CD14-positive monocyte (primary cell): ENCODE results near the gene TTYH1. TPM values are rescaled to one million over a fixed set of nuclear protein-coding genes. Genes with fewer than 3 reads are reported as not detected.
A peak's percentile ranks its signal among the peaks of the same experiment; 100 is the strongest.

ENCODE experiments used
- DNase-seq, 3 donors: peaks; one replicate each; pipeline ENCODE4 v3.0.0-alpha.2; 2011 to 2022
- H2AFZ ChIP-seq: 2 replicates; pipeline ENCODE4 v1.6.0; 2012; ENCODE audit warnings: mild to moderate bottlenecking, low read depth, low read length, inconsistent platforms; ENCODE audit not compliant: insufficient read depth, poor library complexity, severe bottlenecking
- H3K27ac ChIP-seq, 2 donors: 1 replicate in 1 of 2; 2 replicates in 1 of 2; pipeline ENCODE4 v1.5.1; 2012 to 2013; ENCODE audit warnings: low read length in 2 of 2, control low read depth in 1 of 2, inconsistent platforms in 1 of 2, low read depth in 1 of 2, mild to moderate bottlenecking in 1 of 2
- H3K27me3 ChIP-seq, 2 donors: one replicate each; pipeline versions ENCODE4 v1.6.0 to v1.6.1; 2011 to 2013; ENCODE audit warnings: low read length in 2 of 2; ENCODE audit not compliant: control insufficient read depth in 2 of 2, insufficient read depth in 2 of 2
- H3K36me3 ChIP-seq, 2 donors: replicated peaks in 1 of 2; 1 replicate in 1 of 2; 2 replicates in 1 of 2; pipeline versions ENCODE4 v1.5.1 to v1.6.1; 2012 to 2013; ENCODE audit warnings: low read length in 2 of 2, control low read depth in 1 of 2, inconsistent platforms in 1 of 2, mild to moderate bottlenecking in 1 of 2; ENCODE audit not compliant: insufficient read depth in 2 of 2, control insufficient read depth in 1 of 2
- H3K4me1 ChIP-seq, 2 donors: 1 replicate in 1 of 2; 2 replicates in 1 of 2; pipeline versions ENCODE4 v1.5.1 to v1.6.1; 2012 to 2013; ENCODE audit warnings: low read length in 2 of 2, control low read depth in 1 of 2, inconsistent platforms in 1 of 2, mild to moderate bottlenecking in 1 of 2, moderate library complexity in 1 of 2; ENCODE audit not compliant: insufficient read depth in 2 of 2, control insufficient read depth in 1 of 2
- H3K4me2 ChIP-seq: replicated peaks from 2 replicates; pipeline ENCODE3; 2012; ENCODE audit warnings: low read length, moderate library complexity, mild to moderate bottlenecking; ENCODE audit not compliant: poor library complexity, severe bottlenecking; ENCODE audit errors: extremely low read depth
- H3K4me3 ChIP-seq, 3 experiments: fragments of 200-600 bp in 1 of 3; sonication (generic) in 1 of 3; replicated peaks in 1 of 3; 1 replicate in 2 of 3; 2 replicates in 1 of 3; pipeline ENCODE4 v1.5.1; 2011 to 2013; ENCODE audit warnings: low read length in 3 of 3, mild to moderate bottlenecking in 3 of 3, control low read depth in 2 of 3, low read depth in 2 of 3, inconsistent platforms in 1 of 3, moderate library complexity in 1 of 3
- H3K79me2 ChIP-seq: 2 replicates; pipeline ENCODE4 v1.6.0; 2012; ENCODE audit warnings: mild to moderate bottlenecking, control low read depth, inconsistent platforms, low read length, moderate library complexity; ENCODE audit not compliant: insufficient read depth
- H3K9ac ChIP-seq: 2 replicates; pipeline ENCODE4 v1.6.0; 2017; ENCODE audit warnings: low read length, mild to moderate bottlenecking; ENCODE audit not compliant: insufficient read depth, poor library complexity, severe bottlenecking
- H3K9me3 ChIP-seq, 2 donors: replicated peaks in 1 of 2; 1 replicate in 1 of 2; 2 replicates in 1 of 2; pipeline versions ENCODE4 v1.5.1 to v1.6.1; 2012 to 2013; ENCODE audit warnings: low read length in 2 of 2, control low read depth in 1 of 2; ENCODE audit not compliant: control insufficient read depth in 1 of 2, insufficient read depth in 1 of 2
- H4K20me1 ChIP-seq: 2 replicates; pipeline ENCODE4 v1.6.0; 2012; ENCODE audit warnings: mild to moderate bottlenecking, low read length, control low read depth, moderate library complexity; ENCODE audit not compliant: insufficient read depth
- H3K27ac Mint-ChIP-seq, 7 donors: one replicate each; pipeline ENCODE4 v1.8.0; 2020; ENCODE audit warnings: mild to moderate bottlenecking in 7 of 7, mixed read lengths in 7 of 7, moderate library complexity in 6 of 7, inconsistent platforms in 2 of 7
- H3K27me3 Mint-ChIP-seq, 3 donors: one replicate each; pipeline ENCODE4 v1.8.0; 2021 to 2022; ENCODE audit warnings: low read depth in 3 of 3, mild to moderate bottlenecking in 3 of 3, mixed read lengths in 3 of 3, moderate library complexity in 3 of 3, inconsistent platforms in 1 of 3
- H3K36me3 Mint-ChIP-seq, 2 donors: one replicate each; pipeline ENCODE4 v1.8.0; 2020; ENCODE audit warnings: mixed read lengths in 2 of 2, inconsistent platforms in 1 of 2, mild to moderate bottlenecking in 1 of 2
- H3K4me1 Mint-ChIP-seq: one replicate; pipeline ENCODE4 v1.8.0; 2020; ENCODE audit warnings: mild to moderate bottlenecking, mixed read lengths
- H3K4me3 Mint-ChIP-seq, 2 donors: one replicate each; pipeline ENCODE4 v1.8.0; 2020; ENCODE audit warnings: mild to moderate bottlenecking in 2 of 2, mixed read lengths in 2 of 2, moderate library complexity in 1 of 2
- H3K9me3 Mint-ChIP-seq, 7 donors: one replicate each; pipeline ENCODE4 v1.8.0; 2020 to 2022; ENCODE audit warnings: mixed read lengths in 7 of 7, mild to moderate bottlenecking in 6 of 7, moderate library complexity in 6 of 7, inconsistent platforms in 2 of 7
- WGBS: methylation state at CpG from one replicate; pipeline ENCODE4 v1.1.5; 2013; ENCODE audit warnings: missing lambda C conversion rate; ENCODE audit not compliant: insufficient coverage; 5-methylcytosine and 5-hydroxymethylcytosine counted together
- intact Hi-C, 2 donors: fragments of 100-400 bp; cut with micrococcal nuclease; formaldehyde crosslinking; loops; one replicate each; pipeline versions ENCODE4 v1.15.0 to v1.15.1; 2023
- polyA plus RNA-seq, 3 donors: library from polyadenylated mRNA; depleted of rRNA in 1 of 3; unstranded in 2 of 3; stranded (reverse) in 1 of 3; fragments of 300-500 nt in 2 of 3; fragments of >200 nt in 1 of 3; fragmentation: Illumina TruSeq in 2 of 3; gene quantifications; 1 replicate in 2 of 3; 2 replicates in 1 of 3; pipeline ENCODE4 v1.2.3, GENCODE V29; 2012 to 2021
- TF ChIP-seq, protein P1 (sequence below): fragments of 200-600 bp; IDR thresholded peaks from one replicate; pipeline ENCODE4 v1.8.0; 2022; ENCODE audit warnings: antibody characterized with exemption, mild to moderate bottlenecking

TTYH1 gene
- polyA plus RNA-seq, 3 donors: not detected

DNA sequence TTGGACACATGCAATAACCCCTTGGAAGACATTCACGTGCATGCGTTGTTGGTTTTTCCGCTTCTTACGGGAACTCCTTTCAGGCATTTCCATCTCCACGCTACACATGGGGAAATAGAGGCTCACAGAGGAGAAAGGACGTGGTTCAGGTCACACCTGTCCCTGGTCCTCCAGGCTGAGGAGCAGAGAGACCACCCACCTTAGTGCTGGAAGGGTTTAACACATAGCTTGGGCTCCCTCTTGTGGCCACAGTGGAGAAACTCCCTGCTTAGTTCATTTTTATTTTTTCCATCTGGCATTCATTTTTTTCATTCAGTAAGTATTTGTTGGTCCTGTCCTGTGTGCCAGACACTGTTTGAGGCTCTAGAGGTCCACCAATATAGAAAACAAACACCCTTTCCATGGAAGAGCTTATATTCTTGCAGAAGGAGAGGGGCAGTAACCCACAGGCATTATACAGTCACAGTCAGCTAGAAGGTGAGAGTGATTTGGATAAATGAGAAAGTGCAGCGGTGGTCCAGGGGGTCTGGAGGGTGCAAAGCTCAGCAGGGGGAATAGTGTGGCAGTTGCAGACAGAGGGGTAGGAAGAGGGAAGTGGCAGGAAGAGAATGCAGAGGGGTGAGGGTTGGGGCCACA lies 24.2 kb upstream of the TTYH1 start:
- WGBS: 46% methylated on average over 5 of the region's 7 CpGs
- no peaks in the 10 kb centered on the region for H3K36me3 Mint-ChIP-seq
- H2AFZ ChIP-seq: no peak overlapping the region
- peaks cover 0 to 14% (median 0%) of the 10 kb centered on the region in 3 donors for H3K27me3 Mint-ChIP-seq
- H3K9me3 Mint-ChIP-seq: peaks cover 0 to 2% (median 0%) of the 10 kb centered on the region in 7 donors
- no peaks in the 10 kb centered on the region for H4K20me1 ChIP-seq
- TF ChIP-seq, protein P1, sequence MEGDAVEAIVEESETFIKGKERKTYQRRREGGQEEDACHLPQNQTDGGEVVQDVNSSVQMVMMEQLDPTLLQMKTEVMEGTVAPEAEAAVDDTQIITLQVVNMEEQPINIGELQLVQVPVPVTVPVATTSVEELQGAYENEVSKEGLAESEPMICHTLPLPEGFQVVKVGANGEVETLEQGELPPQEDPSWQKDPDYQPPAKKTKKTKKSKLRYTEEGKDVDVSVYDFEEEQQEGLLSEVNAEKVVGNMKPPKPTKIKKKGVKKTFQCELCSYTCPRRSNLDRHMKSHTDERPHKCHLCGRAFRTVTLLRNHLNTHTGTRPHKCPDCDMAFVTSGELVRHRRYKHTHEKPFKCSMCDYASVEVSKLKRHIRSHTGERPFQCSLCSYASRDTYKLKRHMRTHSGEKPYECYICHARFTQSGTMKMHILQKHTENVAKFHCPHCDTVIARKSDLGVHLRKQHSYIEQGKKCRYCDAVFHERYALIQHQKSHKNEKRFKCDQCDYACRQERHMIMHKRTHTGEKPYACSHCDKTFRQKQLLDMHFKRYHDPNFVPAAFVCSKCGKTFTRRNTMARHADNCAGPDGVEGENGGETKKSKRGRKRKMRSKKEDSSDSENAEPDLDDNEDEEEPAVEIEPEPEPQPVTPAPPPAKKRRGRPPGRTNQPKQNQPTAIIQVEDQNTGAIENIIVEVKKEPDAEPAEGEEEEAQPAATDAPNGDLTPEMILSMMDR: peak; percentile 91
- H3K4me3 Mint-ChIP-seq: no peak overlapping the region
- H3K4me1 ChIP-seq: peaks cover 48 to 57% of the 10 kb centered on the region in 2 donors
- no peak overlapping the region for H3K4me3 ChIP-seq
- peak overlapping the region in 1 of 2 donors; percentile 22 for H3K27ac ChIP-seq
- peak overlapping the region; percentile 5 for H3K4me2 ChIP-seq
- no peak overlapping the region for H3K9ac ChIP-seq
- intact Hi-C loops: loop anchor here in 1 of 2 donors (5.0 to 10.0 kb wide), 2 partner anchors 39 to 66 kb away; no protein-coding TSS in a partner anchor
- H3K27me3 ChIP-seq: no peaks in the 10 kb centered on the region
- H3K79me2 ChIP-seq: no peaks in the 10 kb centered on the region
- H3K9me3 ChIP-seq: no peaks in the 10 kb centered on the region
- DNase-seq: peak in 2 of 3 donors; percentile 63 to 67
- no peaks in the 10 kb centered on the region for H3K36me3 ChIP-seq
- H3K4me1 Mint-ChIP-seq: peaks cover 48% of the 10 kb centered on the region
- H3K27ac Mint-ChIP-seq: peak overlapping the region in 5 of 7 donors; percentile 52 to 81 (median 76)

DNA sequence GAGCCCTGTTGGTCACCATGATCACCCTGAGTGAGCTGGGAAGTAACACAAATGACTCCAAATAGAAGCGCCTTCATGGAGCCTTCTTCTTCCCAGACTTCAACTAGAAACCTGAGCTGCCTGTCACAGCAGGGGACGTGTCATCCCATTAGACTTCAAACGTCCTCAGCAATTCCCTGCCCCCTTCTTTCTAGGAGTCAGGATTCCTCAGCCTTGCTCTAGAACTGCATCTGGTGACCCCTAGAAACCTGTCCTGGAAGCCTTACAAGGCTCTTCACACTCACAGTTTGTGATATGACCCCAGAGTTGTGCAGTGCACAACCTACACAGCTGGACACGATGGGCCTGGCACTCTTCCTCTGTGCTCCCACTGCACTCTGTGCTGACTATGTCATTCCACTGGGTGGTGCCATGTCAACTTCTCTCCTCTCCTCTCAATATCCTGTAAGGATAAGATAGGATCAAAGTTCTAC lies 23.6 kb upstream of the TTYH1 start:
- intact Hi-C loops: loop anchor here in 1 of 2 donors (5.0 to 10.0 kb wide), 2 partner anchors 39 to 67 kb away; no protein-coding TSS in a partner anchor
- H3K4me2 ChIP-seq: no peak overlapping the region
- no peak overlapping the region for H3K4me3 ChIP-seq
- WGBS: 85% methylated on average over 4 of the region's 4 CpGs
- no peak overlapping the region for H3K27ac ChIP-seq
- no peak overlapping the region for H2AFZ ChIP-seq
- DNase-seq: no peak
- H3K36me3 ChIP-seq: no peaks in the 10 kb centered on the region
- H3K79me2 ChIP-seq: no peaks in the 10 kb centered on the region
- no peaks in the 10 kb centered on the region for H3K36me3 Mint-ChIP-seq
- no peaks in the 10 kb centered on the region for H3K27me3 ChIP-seq
- H3K9me3 Mint-ChIP-seq: peaks cover 0 to 6% (median 4%) of the 10 kb centered on the region in 7 donors
- H3K27ac Mint-ChIP-seq: no peak overlapping the region
- TF ChIP-seq, protein P1: no peak
- H3K27me3 Mint-ChIP-seq: peaks cover 0 to 15% (median 0%) of the 10 kb centered on the region in 3 donors
- peaks cover 48 to 57% of the 10 kb centered on the region in 2 donors for H3K4me1 ChIP-seq
- peaks cover 48% of the 10 kb centered on the region for H3K4me1 Mint-ChIP-seq
- H3K9ac ChIP-seq: no peak overlapping the region
- peaks cover 0 to 2% of the 10 kb centered on the region in 2 donors for H3K9me3 ChIP-seq
- no peak overlapping the region for H3K4me3 Mint-ChIP-seq
- no peaks in the 10 kb centered on the region for H4K20me1 ChIP-seq
